Activated CD8-positive, alpha-beta T cell treated with anti-CD3 and anti-CD28 coated beads for 36 hours (primary cell): ENCODE data around the gene POLD4. TPM values are rescaled to one million over a fixed set of nuclear protein-coding genes. Genes with fewer than 3 reads are reported as not detected.

Experiments used
- ATAC-seq: fragments of 200-7000 bp; cut with Tn5 transposase; one replicate; pipeline ENCODE4 v1.10.0; 2021; ENCODE audit warnings: mild to moderate bottlenecking, moderate library complexity
- CTCF ChIA-PET: fragments of 350-600 bp; sonication (Branson Sonifier 250); formaldehyde crosslinking; loops from one replicate; lab custom pipeline; 2021; ENCODE audit warnings: antibody characterized with exemption; lab: Charles Lee
- POLR2A ChIA-PET: fragments of 350-600 bp; sonication (Branson Sonifier 250); formaldehyde crosslinking; loops from one replicate; lab custom pipeline; 2021; ENCODE audit warnings: antibody characterized with exemption; lab: Charles Lee
- DNase-seq: peaks from one replicate; pipeline ENCODE4 v3.0.0-alpha.2; 2020
- H3K27ac Mint-ChIP-seq: one replicate; pipeline ENCODE4 v1.8.0; 2021; ENCODE audit warnings: mild to moderate bottlenecking, mixed read lengths
- H3K27me3 Mint-ChIP-seq: one replicate; pipeline ENCODE4 v1.8.0; 2021; ENCODE audit warnings: mixed read lengths
- H3K36me3 Mint-ChIP-seq: one replicate; pipeline ENCODE4 v1.8.0; 2021; ENCODE audit warnings: low read depth, mixed read lengths
- H3K4me1 Mint-ChIP-seq: one replicate; pipeline ENCODE4 v1.8.0; 2021; ENCODE audit warnings: low read depth, mixed read lengths
- H3K4me3 Mint-ChIP-seq: one replicate; pipeline ENCODE4 v1.8.0; 2021; ENCODE audit warnings: mild to moderate bottlenecking, moderate library complexity, mixed read lengths
- H3K9me3 Mint-ChIP-seq: one replicate; pipeline ENCODE4 v1.8.0; 2021; ENCODE audit warnings: mixed read lengths
- CTCF ChIP-seq: fragments of 200-600 bp; IDR thresholded peaks from one replicate; pipeline ENCODE4 v1.8.0; 2022; ENCODE audit warnings: antibody characterized with exemption, mild to moderate bottlenecking
- intact Hi-C: fragments of 100-400 bp; cut with micrococcal nuclease; formaldehyde crosslinking; loops from one replicate; pipeline ENCODE4 v1.10.0; 2022
- total RNA-seq, 2 experiments: library from RNA; stranded (reverse); gene quantifications; one replicate each; pipeline ENCODE4 v1.2.3, GENCODE V29; 2021

The POLD4 gene
- total RNA-seq, 2 experiments from 2014 or later, result 34.1 to 36.1 TPM

- no peaks in the 10 kb centered on the region for H3K9me3 Mint-ChIP-seq
- peak overlapping the region; percentile 20 for H3K4me3 Mint-ChIP-seq
- peaks cover 46% of the 10 kb centered on the region for H3K4me1 Mint-ChIP-seq
- ChIA-PET CTCF (interaction anchor here (0.7 to 6.1 kb wide), 5 partner anchors 8 to 86 kb away, joined by 3 to 36 read pairs (median 4); partner anchors contain the start of gene AIP), POLR2A (interaction anchor here (0.6 to 7.9 kb wide), 7 partner anchors 10 to 135 kb away, joined by 3 to 28 read pairs (median 4); partner anchors contain the start of gene PTPRCAP)
- H3K27ac Mint-ChIP-seq, result peak overlapping the region; percentile 92
- peak; percentile 40 for DNase-seq
- H3K27me3 Mint-ChIP-seq, result no peaks in the 10 kb centered on the region
- intact Hi-C loops, result no loop called here
- ATAC-seq, result no peak
- peaks cover 44% of the 10 kb centered on the region for H3K36me3 Mint-ChIP-seq
- no peak for TF ChIP-seq CTCF
Measured at GRCh38 chr11:67396587-67397389, 43.4 kb upstream of the POLD4 start.

GRCh38 chr11:67396259-67396581 lies 42.9 kb upstream of the POLD4 start:
- peaks cover 47% of the 10 kb centered on the region for H3K4me1 Mint-ChIP-seq
- intact Hi-C loops, result no loop called here
- H3K36me3 Mint-ChIP-seq, result peaks cover 44% of the 10 kb centered on the region

GRCh38 chr11:67395555-67396258 lies 42.4 kb upstream of the POLD4 start:
- Mint-ChIP-seq H3K36me3 (peaks cover 41% of the 10 kb centered on the region), H3K9me3 (no peaks in the 10 kb centered on the region), H3K27ac (no peak overlapping the region), H3K4me3 (no peak overlapping the region), H3K27me3 (no peaks in the 10 kb centered on the region), H3K4me1 (peaks cover 50% of the 10 kb centered on the region)
- ChIA-PET POLR2A (interaction anchor here (0.5 to 7.9 kb wide), 9 partner anchors 13 to 125 kb away, joined by 3 to 28 read pairs (median 4); partner anchors contain the start of gene PTPRCAP), CTCF (interaction anchor here (0.8 to 6.1 kb wide), 4 partner anchors 14 to 87 kb away, joined by 3 to 36 read pairs (median 4); partner anchors contain the start of gene AIP)
- no peak for ATAC-seq
- TF ChIP-seq CTCF, result no peak
- no peak for DNase-seq
- intact Hi-C loops, result no loop called here

More at GRCh38 chr11:67396259-67396581, 42.9 kb upstream of the POLD4 start:
- POLR2A ChIA-PET, result interaction anchor here (1.0 to 7.9 kb wide), 5 partner anchors 12 to 45 kb away, joined by 3 to 28 read pairs (median 5); partner anchors contain the start of gene PTPRCAP
- Mint-ChIP-seq H3K27ac (peak overlapping the region; percentile 76), H3K4me3 (no peak overlapping the region), H3K9me3 (no peaks in the 10 kb centered on the region), H3K27me3 (no peaks in the 10 kb centered on the region)
- ATAC-seq (no peak), DNase-seq (no peak)
- CTCF ChIA-PET, result interaction anchor here (0.7 to 6.1 kb wide), 5 partner anchors 9 to 87 kb away, joined by 3 to 36 read pairs (median 4); partner anchors contain the start of gene AIP
- TF ChIP-seq CTCF, result no peak

- no peak for TF ChIP-seq CTCF
- POLR2A ChIA-PET, result interaction anchor here (1.3 to 7.9 kb wide), 4 partner anchors 8 to 43 kb away, joined by 5 to 40 read pairs (median 25); partner anchors contain the start of genes POLD4 and PPP1CA
- Mint-ChIP-seq H3K4me3 (peak overlapping the region; percentile 92), H3K36me3 (peaks cover 27% of the 10 kb centered on the region), H3K27me3 (no peaks in the 10 kb centered on the region), H3K4me1 (peaks cover 47% of the 10 kb centered on the region), H3K9me3 (no peaks in the 10 kb centered on the region), H3K27ac (no peak overlapping the region)
- DNase-seq, result no peak
- CTCF ChIA-PET, result interaction anchor here (6.1 kb wide), 1 partner anchor 12 kb away, joined by 36 read pairs; no protein-coding TSS in a partner anchor
- intact Hi-C loops, result no loop called here
- ATAC-seq, result no peak
Measured at GRCh38 chr11:67393990-67394389, 40.6 kb upstream of the POLD4 start.
